ENCODE measurements around the gene VEGFC. TPM values are rescaled to one million over a fixed set of nuclear protein-coding genes. Genes with fewer than 3 reads are reported as not detected.

Gene VEGFC
- total and polyA plus RNA-seq, 3 donors from 2014 or later: 2.8 to 4.3 (median 4.0) TPM

DNA sequence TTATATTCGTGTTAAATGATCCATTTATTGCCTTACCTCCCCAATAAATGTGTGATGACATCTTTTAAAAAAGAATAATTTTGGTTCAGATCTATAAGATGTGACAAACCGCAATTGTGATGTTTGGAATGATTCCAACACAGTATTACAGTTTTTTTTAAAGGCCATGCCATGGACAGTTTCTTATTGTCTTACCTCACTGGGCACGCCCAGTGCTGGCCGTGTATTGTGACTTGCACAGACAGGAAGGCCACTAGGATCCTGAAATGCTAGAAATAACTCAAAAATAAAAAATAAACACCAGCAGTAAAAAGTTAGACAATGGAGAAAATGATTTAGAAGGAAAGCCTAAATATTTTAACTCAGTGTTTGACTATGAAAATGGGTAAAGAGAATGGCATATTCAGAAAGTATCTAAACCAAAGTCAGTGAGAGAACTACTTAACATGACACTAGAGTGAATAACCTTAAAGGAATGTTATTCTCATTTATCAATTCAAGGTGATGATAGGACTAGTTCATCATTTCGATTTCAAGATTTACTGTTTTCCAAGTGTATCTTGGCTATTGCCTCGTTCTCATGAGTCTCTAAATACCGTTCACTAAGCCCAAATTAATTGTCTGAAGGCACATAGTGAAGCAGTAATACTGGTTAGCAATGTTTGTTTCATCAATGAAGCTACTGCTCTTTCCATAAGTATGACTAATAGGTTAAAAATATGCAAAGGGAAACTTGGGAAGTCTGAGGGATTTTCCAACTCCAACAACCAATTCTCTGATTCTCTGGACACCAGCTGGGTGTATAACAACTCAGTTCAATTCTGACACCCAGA is 46.1 kb upstream of the VEGFC start:
- H3K27me3 ChIP-seq: no peaks in the 10 kb centered on the region
- DNase-seq: no peak
- WGBS, 2 donors: 66 to 80% methylated on average over 7 of the region's 7 CpGs
- intact Hi-C loops (cut with DNase I; ENCODE audit: low total_unique reads): no loop called here
- TF ChIP-seq, protein P1, sequence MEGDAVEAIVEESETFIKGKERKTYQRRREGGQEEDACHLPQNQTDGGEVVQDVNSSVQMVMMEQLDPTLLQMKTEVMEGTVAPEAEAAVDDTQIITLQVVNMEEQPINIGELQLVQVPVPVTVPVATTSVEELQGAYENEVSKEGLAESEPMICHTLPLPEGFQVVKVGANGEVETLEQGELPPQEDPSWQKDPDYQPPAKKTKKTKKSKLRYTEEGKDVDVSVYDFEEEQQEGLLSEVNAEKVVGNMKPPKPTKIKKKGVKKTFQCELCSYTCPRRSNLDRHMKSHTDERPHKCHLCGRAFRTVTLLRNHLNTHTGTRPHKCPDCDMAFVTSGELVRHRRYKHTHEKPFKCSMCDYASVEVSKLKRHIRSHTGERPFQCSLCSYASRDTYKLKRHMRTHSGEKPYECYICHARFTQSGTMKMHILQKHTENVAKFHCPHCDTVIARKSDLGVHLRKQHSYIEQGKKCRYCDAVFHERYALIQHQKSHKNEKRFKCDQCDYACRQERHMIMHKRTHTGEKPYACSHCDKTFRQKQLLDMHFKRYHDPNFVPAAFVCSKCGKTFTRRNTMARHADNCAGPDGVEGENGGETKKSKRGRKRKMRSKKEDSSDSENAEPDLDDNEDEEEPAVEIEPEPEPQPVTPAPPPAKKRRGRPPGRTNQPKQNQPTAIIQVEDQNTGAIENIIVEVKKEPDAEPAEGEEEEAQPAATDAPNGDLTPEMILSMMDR (IDR thresholded peaks at IDR 0.05): no peak
- no peak for TF ChIP-seq POLR2A (IDR thresholded peaks at IDR 0.05)
- no peaks in the 10 kb centered on the region for H3K9me3 ChIP-seq
- no peaks in the 10 kb centered on the region for H3K36me3 ChIP-seq (ENCODE audit: low read depth, missing control alignments)
- no peak overlapping the region for H3K4me3 ChIP-seq
- no peaks in the 10 kb centered on the region for H3K4me1 ChIP-seq
- H3K27ac ChIP-seq: no peak overlapping the region

DNA sequence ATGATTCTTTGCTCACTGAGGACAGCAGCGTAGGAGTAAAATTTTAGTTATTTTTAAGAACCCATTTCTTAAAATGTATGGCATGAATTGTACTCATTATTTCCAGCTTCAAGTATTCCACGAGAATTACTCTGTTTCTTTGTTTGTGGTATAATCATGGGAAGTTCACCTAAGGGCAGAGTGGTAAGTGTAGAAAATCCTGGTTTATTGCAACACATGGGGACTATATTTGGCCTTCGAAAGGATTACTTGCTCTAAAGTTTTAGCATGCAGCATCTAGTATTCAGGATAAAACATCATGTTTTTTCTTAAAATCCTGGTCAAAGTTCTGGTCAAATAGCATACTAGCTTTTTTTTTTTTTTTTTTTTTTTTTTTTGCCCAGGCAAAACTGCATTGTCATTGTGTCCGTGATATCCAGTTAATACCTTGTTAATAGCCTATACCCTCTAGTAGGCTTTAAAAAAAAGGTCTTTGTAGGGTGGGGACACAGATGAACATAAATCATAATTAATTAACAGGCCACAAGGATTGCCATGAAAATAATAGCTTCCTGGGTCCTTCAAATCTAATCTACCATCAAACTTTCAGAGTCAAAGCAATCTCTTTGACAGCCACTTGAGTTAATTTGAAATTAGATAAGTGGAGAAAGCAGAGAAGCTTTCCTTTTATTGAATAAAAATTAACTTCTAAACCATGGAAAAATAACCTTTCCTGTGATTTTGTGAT is 44.6 kb upstream of the VEGFC start:
- 66 to 79% methylated on average over 4 of the region's 4 CpGs for WGBS, 2 donors

DNA sequence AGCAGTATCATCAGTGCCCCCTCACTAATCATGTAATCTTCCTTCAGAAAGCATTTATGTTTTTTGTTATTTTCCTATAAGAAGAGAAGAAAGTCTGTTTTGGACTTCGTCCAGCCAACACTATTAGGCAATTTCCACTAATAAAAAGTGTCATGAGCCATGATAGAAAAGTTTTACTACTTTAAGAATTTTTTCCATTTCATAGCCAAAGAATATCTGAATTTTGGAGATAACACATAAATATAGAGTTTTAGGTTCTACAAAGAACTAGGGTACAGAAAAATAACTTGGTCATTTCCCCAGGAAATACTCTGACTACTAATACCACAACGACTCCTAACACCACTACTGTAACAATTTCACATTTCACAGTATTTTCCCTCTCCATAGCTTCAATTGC is 41.8 kb upstream of the VEGFC start:
- H3K36me3 ChIP-seq (ENCODE audit: low read depth, missing control alignments): no peaks in the 10 kb centered on the region
- 83 to 86% methylated on average over 2 of the region's 2 CpGs for WGBS, 2 donors
- no peak overlapping the region for H3K27ac ChIP-seq
- H3K4me3 ChIP-seq: no peak overlapping the region
- H3K4me1 ChIP-seq: no peaks in the 10 kb centered on the region
- H3K27me3 ChIP-seq: no peaks in the 10 kb centered on the region
- TF ChIP-seq, protein P1 (IDR thresholded peaks at IDR 0.05): no peak
- no peak for TF ChIP-seq POLR2A (IDR thresholded peaks at IDR 0.05)
- DNase-seq: no peak
- H3K9me3 ChIP-seq: no peaks in the 10 kb centered on the region
- intact Hi-C loops (cut with DNase I; ENCODE audit: low total_unique reads): no loop called here

More for the DNA sequence above, 44.6 kb upstream of the VEGFC start:
- H3K4me3 ChIP-seq: no peak overlapping the region
- no peaks in the 10 kb centered on the region for H3K27me3 ChIP-seq
- TF ChIP-seq, protein P1 (IDR thresholded peaks at IDR 0.05): no peak
- TF ChIP-seq POLR2A (IDR thresholded peaks at IDR 0.05): no peak
- no peak for DNase-seq
- no peaks in the 10 kb centered on the region for H3K9me3 ChIP-seq
- intact Hi-C loops (cut with DNase I; ENCODE audit: low total_unique reads): no loop called here
- no peaks in the 10 kb centered on the region for H3K4me1 ChIP-seq
- no peaks in the 10 kb centered on the region for H3K36me3 ChIP-seq (ENCODE audit: low read depth, missing control alignments)
- no peak overlapping the region for H3K27ac ChIP-seq

DNA sequence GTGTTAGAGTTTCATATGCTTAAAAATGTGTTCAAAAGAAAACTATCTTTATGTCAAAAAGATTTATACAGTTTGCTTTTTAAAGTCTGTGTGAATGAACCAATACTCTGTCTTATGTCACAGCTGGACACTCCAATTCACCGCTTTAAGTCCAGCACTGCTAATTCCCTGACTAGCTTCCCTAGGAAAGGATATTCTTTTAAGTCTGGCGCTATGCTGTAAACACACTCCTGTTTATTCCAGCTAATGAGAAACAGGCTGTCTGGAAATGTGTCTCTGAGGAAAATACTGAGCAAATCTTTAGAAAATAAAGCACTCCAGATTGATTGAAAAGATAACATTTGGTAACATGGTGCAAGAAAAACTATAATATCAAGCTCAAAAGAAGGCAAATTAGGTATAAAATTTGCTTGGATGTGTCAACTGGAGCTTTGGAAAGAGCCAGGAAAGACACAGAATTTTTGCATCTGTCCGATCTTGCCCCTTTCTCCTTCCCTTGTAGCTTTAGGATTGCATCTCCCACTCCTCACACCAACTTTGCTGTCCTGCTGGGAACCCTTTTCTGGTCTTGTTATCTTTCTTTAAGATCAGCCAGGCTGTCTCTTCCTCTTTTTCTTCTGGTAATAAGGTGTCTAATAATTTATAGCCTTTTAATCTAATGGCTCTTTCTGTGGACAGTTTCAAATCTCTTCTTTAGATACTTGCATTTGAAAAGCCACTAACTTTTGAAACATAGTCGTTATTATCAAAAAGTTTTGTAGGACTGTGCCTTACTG is 40.9 kb upstream of the VEGFC start:
- Histone ChIP-seq H3K36me3 (ENCODE audit: low read depth, missing control alignments) (no peaks in the 10 kb centered on the region), H3K9me3 (no peaks in the 10 kb centered on the region), H3K27me3 (no peaks in the 10 kb centered on the region), H3K4me3 (no peak overlapping the region), H3K4me1 (no peaks in the 10 kb centered on the region), H3K27ac (no peak overlapping the region)
- no peak for DNase-seq
- TF ChIP-seq, protein P1 (IDR thresholded peaks at IDR 0.05): no peak
- no peak for TF ChIP-seq POLR2A (IDR thresholded peaks at IDR 0.05)
- intact Hi-C loops (cut with DNase I; ENCODE audit: low total_unique reads): no loop called here
- WGBS, 2 donors: 42 to 56% methylated on average over 4 of the region's 4 CpGs

Measured in testis (tissue), 3 donors.